Fibroblast of mammary gland (primary cell): Measurements from ENCODE around the gene PRM1.

ENCODE experiments used
- DNase-seq: peaks from one replicate; pipeline ENCODE4 v3.0.0-alpha.2; 2010; ENCODE audit warnings: low read depth
- H3K4me3 ChIP-seq: 2 replicates; pipeline ENCODE4 v1.5.1; 2011; ENCODE audit warnings: low read depth, mild to moderate bottlenecking, low read length, moderate library complexity; ENCODE audit not compliant: control insufficient read depth
- TF ChIP-seq, protein P1 (sequence below): conservative IDR thresholded peaks from 2 replicates; pipeline ENCODE4 v1.5.1; 2011; ENCODE audit warnings: low read depth, low read length, inconsistent platforms; ENCODE audit not compliant: control insufficient read depth, insufficient read depth

The PRM1 gene

GRCh38 chr16:11297492-11298142 is 16.5 kb upstream of the PRM1 start:
- H3K4me3 ChIP-seq: no peak overlapping the region
- TF ChIP-seq, protein P1, sequence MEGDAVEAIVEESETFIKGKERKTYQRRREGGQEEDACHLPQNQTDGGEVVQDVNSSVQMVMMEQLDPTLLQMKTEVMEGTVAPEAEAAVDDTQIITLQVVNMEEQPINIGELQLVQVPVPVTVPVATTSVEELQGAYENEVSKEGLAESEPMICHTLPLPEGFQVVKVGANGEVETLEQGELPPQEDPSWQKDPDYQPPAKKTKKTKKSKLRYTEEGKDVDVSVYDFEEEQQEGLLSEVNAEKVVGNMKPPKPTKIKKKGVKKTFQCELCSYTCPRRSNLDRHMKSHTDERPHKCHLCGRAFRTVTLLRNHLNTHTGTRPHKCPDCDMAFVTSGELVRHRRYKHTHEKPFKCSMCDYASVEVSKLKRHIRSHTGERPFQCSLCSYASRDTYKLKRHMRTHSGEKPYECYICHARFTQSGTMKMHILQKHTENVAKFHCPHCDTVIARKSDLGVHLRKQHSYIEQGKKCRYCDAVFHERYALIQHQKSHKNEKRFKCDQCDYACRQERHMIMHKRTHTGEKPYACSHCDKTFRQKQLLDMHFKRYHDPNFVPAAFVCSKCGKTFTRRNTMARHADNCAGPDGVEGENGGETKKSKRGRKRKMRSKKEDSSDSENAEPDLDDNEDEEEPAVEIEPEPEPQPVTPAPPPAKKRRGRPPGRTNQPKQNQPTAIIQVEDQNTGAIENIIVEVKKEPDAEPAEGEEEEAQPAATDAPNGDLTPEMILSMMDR: no peak
- peak; percentile 45 for DNase-seq

- DNase-seq: no peak
- H3K4me3 ChIP-seq: no peak overlapping the region
Measured at GRCh38 chr16:11296706-11297491, 15.8 kb upstream of the PRM1 start.

DNA sequence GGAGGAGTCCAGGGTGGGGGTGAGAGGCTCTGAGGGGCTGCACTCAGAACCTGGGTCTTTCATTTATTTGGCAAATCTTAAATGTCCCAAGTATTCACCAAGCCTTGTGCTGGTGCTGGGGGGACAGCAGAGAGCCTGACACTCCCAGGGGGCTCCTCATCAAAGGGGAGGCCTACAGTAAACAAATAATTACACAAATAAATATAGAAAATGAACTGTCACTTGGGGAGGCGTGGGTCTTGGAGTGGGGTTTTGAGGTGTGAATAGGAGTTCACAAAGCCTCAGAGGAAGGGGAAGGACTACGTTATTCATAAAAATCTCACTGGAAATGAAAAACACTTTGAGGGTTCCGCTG is 15.2 kb upstream of the PRM1 start:
- DNase-seq: no peak
- TF ChIP-seq, protein P1: no peak

More at GRCh38 chr16:11296706-11297491, 15.8 kb upstream of the PRM1 start:
- TF ChIP-seq, protein P1: no peak

GRCh38 chr16:11295672-11296071 is 14.5 kb upstream of the PRM1 start:
- TF ChIP-seq, protein P1: no peak
- H3K4me3 ChIP-seq: no peak overlapping the region
- no peak for DNase-seq

More for the DNA sequence above, 15.2 kb upstream of the PRM1 start:
- H3K4me3 ChIP-seq: no peak overlapping the region

DNA sequence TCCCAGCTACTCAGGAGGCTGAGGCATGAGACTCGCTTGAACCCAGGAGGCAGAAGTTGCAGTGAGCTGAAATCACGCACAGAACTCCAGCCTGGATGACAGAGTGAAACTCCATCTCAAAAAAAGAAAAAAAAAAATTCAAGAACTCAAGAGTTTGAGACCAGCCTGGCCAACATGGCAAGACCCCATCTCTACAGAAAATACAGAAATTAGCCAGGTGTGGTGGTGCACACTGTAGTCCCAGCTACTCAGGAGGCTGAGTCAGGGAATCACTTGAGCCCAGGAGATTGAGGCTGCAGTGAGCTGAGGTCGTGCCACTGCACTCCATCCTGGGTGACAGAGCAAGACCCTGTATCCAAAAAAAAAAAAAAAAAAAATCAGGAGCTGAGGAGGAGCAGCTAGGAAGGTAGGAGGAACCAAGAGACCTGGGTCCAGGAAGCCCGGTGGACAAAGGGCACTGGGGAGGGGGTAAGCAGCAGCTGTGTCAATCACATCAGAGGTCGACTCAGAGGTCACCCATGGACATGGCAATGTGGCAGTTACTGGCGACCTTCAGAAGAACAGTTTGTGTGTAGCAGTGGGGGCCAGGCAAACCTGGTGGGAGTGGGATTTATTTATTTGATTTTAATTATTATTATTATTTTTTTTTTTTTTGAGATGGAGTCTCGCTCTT is 11.1 kb upstream of the PRM1 start:
- TF ChIP-seq, protein P1: no peak
- H3K4me3 ChIP-seq: no peak overlapping the region
- no peak for DNase-seq

DNA sequence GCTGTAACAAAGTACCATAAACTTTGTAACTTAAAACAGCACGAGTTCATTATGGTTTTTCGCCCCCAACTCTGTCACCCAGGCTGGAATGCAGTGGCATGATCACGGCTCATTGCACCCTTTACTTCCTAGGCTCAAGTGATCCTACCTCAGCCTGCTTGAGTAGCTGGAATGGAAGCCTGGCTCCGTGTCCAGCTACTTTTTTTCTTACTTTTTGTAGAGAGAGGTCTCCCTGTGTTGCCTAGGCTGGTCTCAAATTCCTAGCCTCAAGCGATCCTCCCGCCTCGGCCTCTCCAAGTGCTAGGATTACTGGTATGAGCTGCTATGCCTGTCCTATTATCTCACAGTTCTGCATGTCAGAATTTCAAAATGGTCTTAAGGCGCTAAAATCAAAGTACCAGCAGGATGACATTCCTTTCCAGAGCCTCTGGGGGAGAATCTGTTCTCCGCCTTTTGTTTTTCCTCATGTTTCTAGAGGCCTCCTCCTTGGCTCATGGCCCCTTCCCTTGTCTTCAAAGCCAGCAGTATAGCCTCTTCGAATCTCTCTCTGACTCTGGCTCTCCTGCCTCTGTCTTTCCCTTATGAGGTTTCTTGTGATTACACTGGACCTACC is 10.1 kb upstream of the PRM1 start:
- H3K4me3 ChIP-seq: no peak overlapping the region
- no peak for DNase-seq
- TF ChIP-seq, protein P1: no peak
